PC-3 (cell line): ENCODE data around the gene SUSD6.

Experiments
- CTCF ChIP-seq: fragments of 300-600 bp; sonication (generic); conservative IDR thresholded peaks from 2 replicates; pipeline ENCODE4 v1.5.1; 2017; ENCODE audit warnings: antibody characterized with exemption, low read depth, mild to moderate bottlenecking, low read length
- EZH2phosphoT487 ChIP-seq: fragments of 300-600 bp; sonication (generic); IDR thresholded peaks from 2 replicates; pipeline ENCODE4 v1.6.1; 2018; ENCODE audit warnings: mild to moderate bottlenecking, antibody characterized with exemption, low read length, borderline replicate concordance

GRCh38 chr14:69652942-69653684 is 41.7 kb downstream of the SUSD6 start:
- TF ChIP-seq CTCF (no peak), EZH2phosphoT487 (no peak)
